HL-60 (cell line): ENCODE results near the gene ZNF513.

Experiments used
- DNase-seq, 2 experiments: peaks; one replicate each; pipeline ENCODE4 v3.0.0-alpha.2; 2010 to 2020; ENCODE audit warnings: low read depth in 1 of 2, low spot score in 1 of 2
- H3K27ac ChIP-seq: fragments of 250-450 bp; sonication (Bioruptor Pico); replicated peaks from 2 replicates; pipeline ENCODE4 v1.5.1; 2020; ENCODE audit warnings: mild to moderate bottlenecking, moderate library complexity
- H3K27me3 ChIP-seq: fragments of 250-450 bp; sonication (Bioruptor Pico); 2 replicates; pipeline ENCODE4 v1.5.1; 2021; ENCODE audit warnings: mild to moderate bottlenecking, moderate library complexity; ENCODE audit not compliant: insufficient read depth, poor library complexity, severe bottlenecking
- H3K4me3 ChIP-seq: replicated peaks from 2 replicates; pipeline ENCODE4 v1.5.1; 2011; ENCODE audit warnings: mild to moderate bottlenecking, control low read depth, low read length; ENCODE audit not compliant: insufficient read depth
- GABPA ChIP-seq: IDR thresholded peaks from 2 replicates; pipeline ENCODE4 v1.6.1; 2012; ENCODE audit warnings: low read depth
- POLR2AphosphoS5 ChIP-seq: IDR thresholded peaks from 2 replicates; pipeline ENCODE4 v1.6.1; 2012; ENCODE audit warnings: low read depth
- SPI1 ChIP-seq: IDR thresholded peaks from 2 replicates; pipeline ENCODE4 v1.6.1; 2012; ENCODE audit warnings: low read depth, mild to moderate bottlenecking, borderline replicate concordance
- TF ChIP-seq, protein P1 (sequence below): IDR thresholded peaks from one replicate; pipeline ENCODE4 v1.5.1; 2011; ENCODE audit warnings: low read length, control low read depth, inconsistent platforms; ENCODE audit not compliant: insufficient read depth
- TF ChIP-seq, protein P2 (sequence below): IDR thresholded peaks from 2 replicates; pipeline ENCODE4 v1.6.1; 2012; ENCODE audit warnings: low read depth; ENCODE audit not compliant: insufficient replicate concordance

The ZNF513 gene

DNA sequence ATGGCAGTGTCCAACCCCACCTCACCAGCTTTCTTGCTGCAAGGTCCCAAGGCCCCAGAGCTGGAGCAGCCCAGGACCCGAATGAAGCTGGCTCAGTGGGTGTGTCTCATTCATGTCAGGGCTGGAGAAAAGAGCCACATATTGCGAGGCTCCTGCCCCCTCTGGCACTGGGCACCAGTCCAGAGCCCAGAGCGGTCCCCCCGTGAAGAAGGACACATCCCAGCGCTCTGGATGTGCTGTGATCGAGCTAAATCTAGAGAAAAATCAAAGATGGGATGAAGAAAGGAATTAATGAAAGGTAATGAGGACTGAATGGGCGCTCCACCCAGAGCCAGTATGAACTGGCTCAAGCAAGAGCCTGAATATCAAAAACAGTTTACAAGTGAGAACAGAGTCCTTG, 44.4 kb downstream of the ZNF513 start:
- DNase-seq = no peak
- no peak overlapping the region for H3K4me3 ChIP-seq
- no peak overlapping the region for H3K27ac ChIP-seq
- TF ChIP-seq, protein P1, sequence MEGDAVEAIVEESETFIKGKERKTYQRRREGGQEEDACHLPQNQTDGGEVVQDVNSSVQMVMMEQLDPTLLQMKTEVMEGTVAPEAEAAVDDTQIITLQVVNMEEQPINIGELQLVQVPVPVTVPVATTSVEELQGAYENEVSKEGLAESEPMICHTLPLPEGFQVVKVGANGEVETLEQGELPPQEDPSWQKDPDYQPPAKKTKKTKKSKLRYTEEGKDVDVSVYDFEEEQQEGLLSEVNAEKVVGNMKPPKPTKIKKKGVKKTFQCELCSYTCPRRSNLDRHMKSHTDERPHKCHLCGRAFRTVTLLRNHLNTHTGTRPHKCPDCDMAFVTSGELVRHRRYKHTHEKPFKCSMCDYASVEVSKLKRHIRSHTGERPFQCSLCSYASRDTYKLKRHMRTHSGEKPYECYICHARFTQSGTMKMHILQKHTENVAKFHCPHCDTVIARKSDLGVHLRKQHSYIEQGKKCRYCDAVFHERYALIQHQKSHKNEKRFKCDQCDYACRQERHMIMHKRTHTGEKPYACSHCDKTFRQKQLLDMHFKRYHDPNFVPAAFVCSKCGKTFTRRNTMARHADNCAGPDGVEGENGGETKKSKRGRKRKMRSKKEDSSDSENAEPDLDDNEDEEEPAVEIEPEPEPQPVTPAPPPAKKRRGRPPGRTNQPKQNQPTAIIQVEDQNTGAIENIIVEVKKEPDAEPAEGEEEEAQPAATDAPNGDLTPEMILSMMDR = no peak
- TF ChIP-seq SPI1 (no peak), POLR2AphosphoS5 (no peak), GABPA (no peak)
- TF ChIP-seq, protein P2, sequence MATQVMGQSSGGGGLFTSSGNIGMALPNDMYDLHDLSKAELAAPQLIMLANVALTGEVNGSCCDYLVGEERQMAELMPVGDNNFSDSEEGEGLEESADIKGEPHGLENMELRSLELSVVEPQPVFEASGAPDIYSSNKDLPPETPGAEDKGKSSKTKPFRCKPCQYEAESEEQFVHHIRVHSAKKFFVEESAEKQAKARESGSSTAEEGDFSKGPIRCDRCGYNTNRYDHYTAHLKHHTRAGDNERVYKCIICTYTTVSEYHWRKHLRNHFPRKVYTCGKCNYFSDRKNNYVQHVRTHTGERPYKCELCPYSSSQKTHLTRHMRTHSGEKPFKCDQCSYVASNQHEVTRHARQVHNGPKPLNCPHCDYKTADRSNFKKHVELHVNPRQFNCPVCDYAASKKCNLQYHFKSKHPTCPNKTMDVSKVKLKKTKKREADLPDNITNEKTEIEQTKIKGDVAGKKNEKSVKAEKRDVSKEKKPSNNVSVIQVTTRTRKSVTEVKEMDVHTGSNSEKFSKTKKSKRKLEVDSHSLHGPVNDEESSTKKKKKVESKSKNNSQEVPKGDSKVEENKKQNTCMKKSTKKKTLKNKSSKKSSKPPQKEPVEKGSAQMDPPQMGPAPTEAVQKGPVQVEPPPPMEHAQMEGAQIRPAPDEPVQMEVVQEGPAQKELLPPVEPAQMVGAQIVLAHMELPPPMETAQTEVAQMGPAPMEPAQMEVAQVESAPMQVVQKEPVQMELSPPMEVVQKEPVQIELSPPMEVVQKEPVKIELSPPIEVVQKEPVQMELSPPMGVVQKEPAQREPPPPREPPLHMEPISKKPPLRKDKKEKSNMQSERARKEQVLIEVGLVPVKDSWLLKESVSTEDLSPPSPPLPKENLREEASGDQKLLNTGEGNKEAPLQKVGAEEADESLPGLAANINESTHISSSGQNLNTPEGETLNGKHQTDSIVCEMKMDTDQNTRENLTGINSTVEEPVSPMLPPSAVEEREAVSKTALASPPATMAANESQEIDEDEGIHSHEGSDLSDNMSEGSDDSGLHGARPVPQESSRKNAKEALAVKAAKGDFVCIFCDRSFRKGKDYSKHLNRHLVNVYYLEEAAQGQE = no peak
- no peaks in the 10 kb centered on the region for H3K27me3 ChIP-seq

DNA sequence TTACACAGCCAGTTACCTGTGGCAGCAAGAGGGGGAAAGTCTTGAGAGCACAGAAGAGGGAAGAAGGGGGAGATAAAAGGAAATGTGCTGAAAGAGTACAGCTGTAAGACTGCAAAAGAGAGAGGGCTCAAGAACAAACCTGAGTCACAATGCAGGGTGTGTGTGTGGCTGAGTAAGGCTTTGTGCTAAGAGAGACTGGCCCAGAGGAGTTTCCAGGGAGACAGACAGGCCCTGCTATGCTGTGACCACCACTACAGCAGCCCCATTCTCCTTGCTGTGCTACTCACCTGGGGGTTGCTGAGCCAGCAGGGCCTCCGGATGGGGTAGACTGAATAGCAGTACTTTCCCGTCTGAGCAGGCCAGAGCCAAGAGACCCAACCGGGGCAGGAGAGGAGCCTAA, 45.2 kb downstream of the ZNF513 start:
- Histone ChIP-seq H3K27ac (no peak overlapping the region), H3K4me3 (no peak overlapping the region), H3K27me3 (no peaks in the 10 kb centered on the region)
- DNase-seq = no peak
- TF ChIP-seq, protein P2 = no peak
- TF ChIP-seq SPI1 (no peak), POLR2AphosphoS5 (no peak), GABPA (no peak)
- TF ChIP-seq, protein P1 = no peak
